ENCODE data around the gene FAM98A.

GRCh38 chr2:33636001-33636400, 36.9 kb upstream of the FAM98A start:
- TF ChIP-seq CTCF (IDR thresholded peaks at IDR 0.05; ENCODE audit: insufficient read depth, low read length) = no peak
- no peak for TF ChIP-seq REST (IDR thresholded peaks at IDR 0.05; ENCODE audit: insufficient replicate concordance, low read depth)
- no peak for TF ChIP-seq POLR2AphosphoS5 (IDR thresholded peaks at IDR 0.05; ENCODE audit: low read depth)
- no peak for TF ChIP-seq GABPA (IDR thresholded peaks at IDR 0.05; ENCODE audit: low read depth)
- TF ChIP-seq SPI1 (IDR thresholded peaks at IDR 0.05; ENCODE audit: borderline replicate concordance, low read depth) = no peak

All from HL-60 (cell line).